HS-5 (cell line): ENCODE results near the gene CDRT4.
A peak's percentile ranks its signal among the peaks of the same experiment; 100 is the strongest.
"Not testable (repeated sequence)": the region's sequence is repeated elsewhere in the genome, so short reads cannot be mapped to it uniquely, and the experiment has no call there.

Source experiments
- DNase-seq: peaks from one replicate; pipeline ENCODE4 v3.0.0-alpha.2; 2012; ENCODE audit warnings: low read depth

Gene CDRT4

DNA sequence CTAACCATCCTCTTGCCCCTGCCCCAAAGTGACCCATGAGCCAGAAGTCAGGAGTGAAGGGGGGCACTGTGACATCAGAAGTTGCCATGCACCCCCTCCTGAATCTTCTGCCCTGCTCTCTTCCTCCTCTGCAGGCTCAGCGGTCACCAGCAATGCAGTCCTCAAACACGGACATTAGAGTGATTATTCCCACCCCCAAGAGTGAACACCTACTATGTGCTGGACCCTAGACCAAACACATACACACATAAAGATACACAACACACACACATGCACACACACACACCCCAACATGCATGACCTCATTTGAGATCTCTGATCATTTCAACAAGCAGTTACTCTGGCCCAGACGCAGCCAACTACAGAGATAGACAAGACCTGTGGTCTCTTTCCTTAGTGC is at the start of gene CDRT4:
Gene CDRT4 (minus strand): TSS at position 30 of the 400 bp plus-strand sequence. CDS start 27,383 bp downstream, outside the sequence.
- DNase-seq, result no peak

GRCh38 chr17:15516150-15516549 is 48.7 kb upstream of the CDRT4 start:
- DNase-seq, result peak; percentile 9

DNA sequence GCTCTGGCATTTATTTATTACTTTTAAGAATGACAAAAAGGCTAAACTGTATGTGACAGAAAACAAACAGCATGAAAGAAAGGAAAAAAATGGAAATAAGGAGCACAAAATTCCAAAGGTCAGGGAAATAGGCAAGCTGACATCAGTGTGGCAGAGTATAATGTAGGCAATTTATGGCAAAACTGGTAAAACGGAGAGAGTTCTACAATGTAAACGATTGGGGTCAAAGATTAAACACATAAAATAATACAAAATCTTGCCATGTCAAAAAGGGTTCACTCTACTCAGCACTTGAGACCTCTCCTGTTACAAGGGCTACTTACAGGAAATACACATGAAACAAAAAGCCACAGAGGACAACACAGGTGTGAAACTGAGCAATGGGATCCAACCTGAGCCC is 47.0 kb upstream of the CDRT4 start:
- no peak for DNase-seq

GRCh38 chr17:15513856-15514459 is 46.5 kb upstream of the CDRT4 start:
- DNase-seq, result no peak

GRCh38 chr17:15513058-15513791 is 45.8 kb upstream of the CDRT4 start:
- no peak for DNase-seq

DNA sequence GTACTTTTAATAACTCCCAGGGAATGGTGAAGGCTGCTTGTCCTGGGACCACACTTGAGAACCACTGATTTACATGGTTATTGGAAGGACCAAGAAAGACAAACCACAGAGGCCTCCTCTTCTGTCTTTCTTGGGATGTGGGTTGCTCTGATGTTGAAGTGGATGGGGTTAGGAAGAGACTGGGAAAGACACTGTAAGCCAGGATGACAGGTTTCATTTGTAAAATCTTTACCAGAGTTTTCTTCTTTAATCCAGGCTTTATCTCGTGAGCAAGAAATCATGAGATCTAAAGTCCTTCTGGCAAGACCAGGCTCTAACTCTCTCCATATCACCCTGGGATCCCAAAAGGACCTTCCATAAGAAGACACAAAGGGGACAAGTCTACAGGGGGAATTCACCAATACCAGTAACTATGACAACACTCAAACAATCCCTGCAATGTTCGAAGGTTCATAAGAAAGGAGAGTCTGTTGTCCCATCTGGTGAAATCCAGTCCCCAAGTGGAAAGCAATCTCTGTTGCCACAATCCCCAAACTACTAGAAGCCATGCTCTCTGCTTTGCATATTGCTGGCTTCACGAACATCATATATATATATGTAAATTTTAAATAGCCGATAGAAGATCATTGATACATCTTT is 44.8 kb upstream of the CDRT4 start:
- DNase-seq, result no peak

- DNase-seq, result no peak
Measured at GRCh38 chr17:15511142-15511541, 43.7 kb upstream of the CDRT4 start.

DNA sequence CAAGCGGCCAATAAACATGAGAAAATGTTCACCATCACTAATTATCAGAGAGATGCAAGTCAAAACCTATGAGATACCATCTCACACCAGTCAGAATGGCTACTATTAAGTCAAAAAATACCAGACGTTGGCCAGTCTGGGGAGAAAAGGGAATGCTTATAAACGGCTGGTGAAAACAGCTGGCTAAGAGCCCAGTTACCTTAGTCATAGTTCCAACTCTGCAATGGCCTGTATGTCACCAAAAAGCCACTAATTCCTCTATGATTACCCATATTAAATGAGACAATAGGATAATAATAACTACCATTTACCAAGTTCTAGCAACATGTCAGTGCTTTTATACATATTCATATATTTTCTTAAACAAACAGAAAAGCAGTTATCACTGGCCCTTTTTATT is 42.9 kb upstream of the CDRT4 start:
- peak; percentile 28 for DNase-seq

GRCh38 chr17:15509095-15509494 is 41.7 kb upstream of the CDRT4 start:
- no peak for DNase-seq

GRCh38 chr17:15508466-15508865 is 41.0 kb upstream of the CDRT4 start:
- no peak for DNase-seq

GRCh38 chr17:15507896-15508295 is 40.5 kb upstream of the CDRT4 start:
- DNase-seq, result no peak

- no peak for DNase-seq
Measured at GRCh38 chr17:15507001-15507400, 39.6 kb upstream of the CDRT4 start.

- not testable (repeated sequence) for DNase-seq
Measured at GRCh38 chr17:15505708-15506107, 38.3 kb upstream of the CDRT4 start.

GRCh38 chr17:15503731-15504130 is 36.3 kb upstream of the CDRT4 start:
- DNase-seq, result no peak

GRCh38 chr17:15502369-15503112 is 35.1 kb upstream of the CDRT4 start:
- DNase-seq, result peak; percentile 38

DNA sequence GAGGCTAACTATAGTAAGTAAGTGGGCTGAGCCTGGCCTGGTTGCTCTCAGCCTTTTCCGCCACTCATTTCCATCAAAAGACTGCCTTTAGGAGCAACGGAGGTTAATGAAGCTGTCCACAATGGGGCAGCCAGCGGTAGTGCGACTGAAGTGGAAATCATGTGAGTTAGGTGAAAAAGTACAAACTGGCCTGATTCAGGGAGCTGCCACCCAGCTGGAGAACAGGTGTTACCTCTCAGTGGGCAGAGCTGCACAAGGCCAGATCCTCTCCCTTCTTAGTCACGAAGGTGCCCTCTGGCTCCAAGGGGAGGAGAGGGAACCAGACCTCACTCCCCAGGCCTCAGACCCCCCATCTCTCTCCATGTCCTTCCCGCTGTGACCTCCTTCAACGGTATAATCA is 34.4 kb upstream of the CDRT4 start:
- DNase-seq, result no peak

DNA sequence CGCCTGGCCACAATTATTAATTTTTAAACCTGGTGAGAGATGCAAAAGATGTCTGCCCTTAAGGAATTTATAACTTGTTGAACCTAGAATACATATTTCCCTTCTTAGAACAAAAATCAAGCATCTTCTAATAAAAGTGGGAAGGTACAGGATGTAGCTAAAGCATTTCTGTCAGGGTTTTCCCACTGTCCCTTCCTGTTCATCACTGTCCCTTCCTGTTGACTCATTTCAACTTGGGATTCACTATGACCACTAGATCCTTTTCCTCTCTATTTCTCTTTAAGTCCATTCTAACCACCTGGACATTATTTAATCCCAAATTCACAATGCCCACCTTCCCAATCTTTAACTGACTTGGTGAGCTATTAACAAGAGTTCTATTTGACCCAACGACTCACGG is 33.9 kb upstream of the CDRT4 start:
- DNase-seq, result no peak

DNA sequence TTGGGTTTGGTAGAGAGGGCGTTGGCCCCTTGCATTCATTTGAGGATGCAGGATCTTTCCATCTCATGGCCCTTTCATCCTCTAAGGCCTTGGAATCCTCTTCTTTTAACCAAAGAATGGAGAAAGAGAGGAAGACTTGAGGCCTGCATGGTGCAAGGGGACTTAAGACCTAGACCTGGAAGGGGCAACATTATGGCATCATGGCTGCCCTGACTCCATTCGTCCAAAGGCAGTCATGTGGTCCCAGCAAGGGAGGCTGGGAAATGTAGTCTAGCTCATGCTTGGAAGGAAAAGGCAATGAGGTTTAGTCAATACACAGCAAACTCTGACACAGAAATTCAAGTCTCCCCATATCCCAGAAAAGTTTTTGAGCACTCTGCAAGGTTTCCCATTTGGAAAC is 30.7 kb upstream of the CDRT4 start:
- peak; percentile 2 for DNase-seq

GRCh38 chr17:15496735-15497670 is 29.6 kb upstream of the CDRT4 start:
- DNase-seq, result no peak

DNA sequence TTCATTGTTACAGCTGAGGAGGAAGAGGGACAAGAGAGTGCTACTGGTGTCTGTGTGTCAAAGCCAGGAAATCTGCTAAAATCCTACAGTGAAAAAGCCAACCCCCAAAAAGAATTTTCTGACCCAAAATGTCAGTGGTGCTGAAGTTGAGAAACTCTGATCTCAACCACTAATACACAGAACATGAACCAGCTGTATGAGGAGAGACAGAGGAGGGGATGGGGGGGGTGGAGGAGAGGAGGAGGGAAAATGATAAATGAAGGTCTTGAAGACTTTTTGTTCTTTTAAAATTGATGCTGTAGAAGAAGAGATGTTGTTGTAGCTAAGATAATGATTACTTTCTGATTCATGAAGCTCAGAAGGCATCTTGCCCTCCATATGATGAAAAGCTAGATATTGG is 27.4 kb upstream of the CDRT4 start:
- no peak for DNase-seq

GRCh38 chr17:15493693-15494035 is 26.2 kb upstream of the CDRT4 start:
- DNase-seq, result no peak
